Suprapubic skin (tissue), 4 donors: ENCODE measurements around the gene UNC45A. TPM values are rescaled to one million over a fixed set of nuclear protein-coding genes. Genes with fewer than 3 reads are reported as not detected.

Source experiments
- DNase-seq, 2 donors: peaks; one replicate each; pipeline ENCODE4 v3.0.0-alpha.2; 2019; ENCODE audit warnings: low spot score in 2 of 2
- H3K27ac ChIP-seq: fragments of 200-600 bp; sonication (generic); one replicate; pipeline ENCODE4 v1.5.1; 2019
- H3K27me3 ChIP-seq: fragments of 200-600 bp; sonication (generic); one replicate; pipeline ENCODE4 v1.5.1; 2019
- H3K36me3 ChIP-seq: fragments of 200-600 bp; sonication (generic); one replicate; pipeline ENCODE4 v1.5.1; 2019
- H3K4me1 ChIP-seq: fragments of 200-600 bp; sonication (generic); one replicate; pipeline ENCODE4 v1.5.1; 2019
- H3K4me3 ChIP-seq: fragments of 200-600 bp; sonication (generic); one replicate; pipeline ENCODE4 v1.5.1; 2019; ENCODE audit warnings: mild to moderate bottlenecking
- H3K9me3 ChIP-seq: fragments of 200-600 bp; sonication (generic); one replicate; pipeline ENCODE4 v1.5.1; 2019
- CTCF ChIP-seq, 2 donors: fragments of 200-600 bp in 1 of 2; fragments of 450-650 bp in 1 of 2; sonication (generic) in 1 of 2; IDR thresholded peaks; one replicate each; pipeline ENCODE4 v1.5.1; 2016 to 2019; ENCODE audit warnings: antibody characterized with exemption in 2 of 2, mild to moderate bottlenecking in 1 of 2, moderate library complexity in 1 of 2
- EP300 ChIP-seq: sonication (generic); formaldehyde crosslinking; IDR thresholded peaks from one replicate; pipeline ENCODE4 v1.6.1; 2017; ENCODE audit warnings: antibody characterized with exemption
- POLR2A ChIP-seq, 2 donors: fragments of 450-650 bp; IDR thresholded peaks; one replicate each; pipeline ENCODE4 v1.6.1; 2017; ENCODE audit warnings: antibody characterized with exemption in 2 of 2, mild to moderate bottlenecking in 2 of 2, moderate library complexity in 2 of 2
- POLR2AphosphoS5 ChIP-seq, 3 donors: sonication (generic); formaldehyde crosslinking; IDR thresholded peaks; one replicate each; pipeline ENCODE4 v1.6.1; 2017; ENCODE audit warnings: antibody characterized with exemption in 3 of 3
- WGBS: methylation state at CpG from one replicate; pipeline ENCODE4 v1.1.5; 2018; 5-methylcytosine and 5-hydroxymethylcytosine counted together
- total RNA-seq, 4 donors: library from RNA; depleted of rRNA; stranded (reverse); fragments of >200 nt; gene quantifications; one replicate each; pipeline ENCODE4 v1.1.0, GENCODE V29; 2016

The UNC45A gene
- total RNA-seq, result 10 to 100 TPM; 52.4 to 94.5 (median 67.8) TPM

DNA sequence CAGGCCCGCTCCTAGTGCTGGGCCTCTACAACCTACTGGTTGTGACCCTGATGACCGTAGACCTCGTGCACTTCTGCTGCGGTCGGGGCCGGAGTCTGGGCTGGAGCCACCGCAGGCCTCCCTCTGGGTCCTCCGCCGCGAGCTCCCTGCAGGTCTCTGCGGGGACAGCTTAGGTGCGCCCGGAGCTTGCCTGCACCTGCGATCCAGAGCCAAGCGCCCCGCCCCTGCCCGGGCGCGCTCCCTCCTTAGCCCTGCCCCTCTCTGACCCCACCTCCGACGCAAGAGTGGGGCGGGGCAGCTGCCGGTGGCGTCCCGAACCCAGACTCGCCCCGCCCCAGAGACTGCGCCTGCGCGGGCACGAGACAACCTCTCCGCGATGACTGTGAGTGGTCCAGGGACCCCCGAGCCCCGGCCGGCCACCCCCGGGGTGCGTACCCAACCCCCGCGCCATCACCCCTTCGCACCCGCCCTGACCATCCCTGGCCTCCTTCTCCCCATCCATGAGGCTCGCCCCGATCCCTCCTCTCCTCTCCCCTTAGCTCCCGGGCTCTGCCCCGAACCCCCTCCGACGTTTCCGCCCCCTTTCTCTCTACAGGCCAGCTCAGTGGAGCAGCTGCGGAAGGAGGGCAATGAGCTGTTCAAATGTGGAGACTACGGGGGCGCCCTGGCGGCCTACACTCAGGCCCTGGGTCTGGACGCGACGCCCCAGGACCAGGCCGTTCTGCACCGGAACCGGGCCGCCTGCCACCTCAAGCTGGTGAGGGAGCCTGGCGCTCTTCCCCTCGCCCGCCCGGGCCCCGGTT is at the start of gene UNC45A:
UNC45A (plus strand) TSS at position 337 of the 803 bp plus-strand sequence; CDS start at position 377, 40 bp downstream.
- peak; percentile 93 for DNase-seq
- TF ChIP-seq POLR2AphosphoS5 (IDR thresholded peaks at IDR 0.05), result no peak
- TF ChIP-seq POLR2A (IDR thresholded peaks at IDR 0.05), result peak in 1 of 2 donors; percentile 16
- Histone ChIP-seq H3K9me3 (no peaks in the 10 kb centered on the region), H3K27me3 (no peaks in the 10 kb centered on the region), H3K4me1 (peaks cover 61% of the 10 kb centered on the region), H3K36me3 (peaks cover 20% of the 10 kb centered on the region), H3K4me3 (peak within 1 kb of the TSS; percentile 85), H3K27ac (peak within 1 kb of the TSS; percentile 86)
- 0% methylated on average over 13 of the region's 65 CpGs for WGBS

DNA sequence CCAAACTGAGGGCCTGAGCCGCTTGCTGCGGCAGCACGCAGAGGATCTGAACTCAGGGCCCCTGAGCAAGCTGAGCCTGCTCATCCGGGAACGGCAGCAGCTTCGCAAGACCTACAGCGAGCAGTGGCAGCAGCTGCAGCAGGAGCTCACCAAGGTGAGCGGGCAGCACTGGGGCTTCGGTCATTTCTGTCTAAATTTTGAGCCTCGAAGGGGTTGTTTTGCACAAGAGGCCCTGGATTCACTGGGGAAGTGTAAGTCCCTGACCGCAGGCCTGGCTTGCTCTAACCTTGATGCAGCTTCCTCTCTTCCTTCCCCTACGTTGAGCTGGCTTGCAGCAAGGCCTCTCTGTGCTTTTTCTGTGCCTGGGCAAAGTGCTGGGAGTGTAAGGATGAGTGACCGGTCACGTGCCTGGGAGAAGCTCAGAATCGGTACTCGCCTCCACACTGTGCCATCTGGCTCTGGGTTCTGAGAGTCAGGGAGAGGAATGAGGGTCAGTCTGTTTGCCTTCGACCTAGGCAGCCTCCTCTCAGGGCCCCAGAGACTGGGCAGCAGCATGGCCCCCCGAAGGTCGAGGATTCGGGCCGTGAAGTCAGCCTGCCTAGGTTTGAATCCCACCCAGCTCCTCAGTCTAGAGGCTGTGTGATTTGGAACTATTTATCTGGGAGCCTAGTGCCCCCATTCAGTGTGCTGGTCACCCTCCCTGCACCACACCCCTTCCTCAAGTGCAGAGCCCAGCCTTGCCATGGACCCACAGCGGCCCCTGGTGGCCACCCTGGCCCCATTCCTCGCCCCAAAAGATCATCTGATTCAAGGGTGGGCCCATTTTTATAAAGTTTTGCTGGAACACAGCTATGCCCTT is 49.4 kb upstream of the UNC45A start:
- DNase-seq, result peak; percentile 88 to 91
- WGBS, result 55% methylated on average over 17 of the region's 23 CpGs
- H3K4me3 ChIP-seq, result peak overlapping the region; percentile 58
- H3K4me1 ChIP-seq, result peaks cover 45% of the 10 kb centered on the region
- peaks cover 37% of the 10 kb centered on the region for H3K36me3 ChIP-seq
- TF ChIP-seq POLR2A (IDR thresholded peaks at IDR 0.05), result no peak
- TF ChIP-seq CTCF (IDR thresholded peaks at IDR 0.05), result peak; percentile 94 to 97
- no peaks in the 10 kb centered on the region for H3K9me3 ChIP-seq
- peak overlapping the region; percentile 87 for H3K27ac ChIP-seq
- no peaks in the 10 kb centered on the region for H3K27me3 ChIP-seq

- no peak for DNase-seq
- no peak overlapping the region for H3K27ac ChIP-seq
- no peaks in the 10 kb centered on the region for H3K27me3 ChIP-seq
- H3K4me3 ChIP-seq, result no peak overlapping the region
- WGBS, result 36% methylated on average over 5 of the region's 5 CpGs
- H3K36me3 ChIP-seq, result peaks cover 37% of the 10 kb centered on the region
- H3K4me1 ChIP-seq, result peaks cover 45% of the 10 kb centered on the region
- TF ChIP-seq EP300 (no peak), CTCF (IDR thresholded peaks at IDR 0.05) (no peak), POLR2AphosphoS5 (IDR thresholded peaks at IDR 0.05) (no peak), POLR2A (IDR thresholded peaks at IDR 0.05) (no peak)
- no peaks in the 10 kb centered on the region for H3K9me3 ChIP-seq
Observed at GRCh38 chr15:90886291-90886614, 48.8 kb upstream of the UNC45A start.

GRCh38 chr15:90887037-90887481 is 48.0 kb upstream of the UNC45A start:
- WGBS, result 85% methylated on average over 10 of the region's 13 CpGs
- no peak overlapping the region for H3K4me3 ChIP-seq
- peaks cover 45% of the 10 kb centered on the region for H3K4me1 ChIP-seq
- no peak overlapping the region for H3K27ac ChIP-seq
- H3K27me3 ChIP-seq, result no peaks in the 10 kb centered on the region
- no peak for TF ChIP-seq EP300
- TF ChIP-seq CTCF (IDR thresholded peaks at IDR 0.05), result no peak
- no peak for TF ChIP-seq POLR2AphosphoS5 (IDR thresholded peaks at IDR 0.05)
- TF ChIP-seq POLR2A (IDR thresholded peaks at IDR 0.05), result no peak
- no peaks in the 10 kb centered on the region for H3K9me3 ChIP-seq
- H3K36me3 ChIP-seq, result peaks cover 37% of the 10 kb centered on the region
- no peak for DNase-seq

DNA sequence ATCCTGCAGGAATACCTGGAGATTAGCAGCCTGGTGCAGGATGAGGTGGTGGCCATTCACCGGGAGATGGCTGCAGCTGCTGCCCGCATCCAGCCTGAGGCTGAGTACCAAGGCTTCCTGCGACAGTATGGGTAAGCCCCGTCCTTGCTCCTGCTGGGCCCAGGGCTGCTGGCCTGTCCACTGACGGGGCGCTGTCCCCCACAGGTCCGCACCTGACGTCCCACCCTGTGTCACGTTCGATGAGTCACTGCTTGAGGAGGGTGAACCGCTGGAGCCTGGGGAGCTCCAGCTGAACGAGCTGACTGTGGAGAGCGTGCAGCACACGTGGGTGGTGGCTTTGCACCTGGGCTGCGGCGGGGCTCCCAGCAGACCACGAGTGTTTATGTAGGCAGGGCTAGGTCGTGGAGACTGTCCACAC is 45.8 kb upstream of the UNC45A start:
- Histone ChIP-seq H3K9me3 (no peaks in the 10 kb centered on the region), H3K4me3 (no peak overlapping the region), H3K4me1 (peaks cover 30% of the 10 kb centered on the region), H3K27me3 (no peaks in the 10 kb centered on the region), H3K27ac (no peak overlapping the region), H3K36me3 (peaks cover 54% of the 10 kb centered on the region)
- no peak for TF ChIP-seq POLR2A (IDR thresholded peaks at IDR 0.05)
- TF ChIP-seq EP300, result no peak
- TF ChIP-seq CTCF (IDR thresholded peaks at IDR 0.05), result no peak
- no peak for TF ChIP-seq POLR2AphosphoS5 (IDR thresholded peaks at IDR 0.05)
- 93% methylated on average over 14 of the region's 18 CpGs for WGBS
- no peak for DNase-seq
